ENCODE measurements around the gene PCSK9.

The PCSK9 gene

DNA sequence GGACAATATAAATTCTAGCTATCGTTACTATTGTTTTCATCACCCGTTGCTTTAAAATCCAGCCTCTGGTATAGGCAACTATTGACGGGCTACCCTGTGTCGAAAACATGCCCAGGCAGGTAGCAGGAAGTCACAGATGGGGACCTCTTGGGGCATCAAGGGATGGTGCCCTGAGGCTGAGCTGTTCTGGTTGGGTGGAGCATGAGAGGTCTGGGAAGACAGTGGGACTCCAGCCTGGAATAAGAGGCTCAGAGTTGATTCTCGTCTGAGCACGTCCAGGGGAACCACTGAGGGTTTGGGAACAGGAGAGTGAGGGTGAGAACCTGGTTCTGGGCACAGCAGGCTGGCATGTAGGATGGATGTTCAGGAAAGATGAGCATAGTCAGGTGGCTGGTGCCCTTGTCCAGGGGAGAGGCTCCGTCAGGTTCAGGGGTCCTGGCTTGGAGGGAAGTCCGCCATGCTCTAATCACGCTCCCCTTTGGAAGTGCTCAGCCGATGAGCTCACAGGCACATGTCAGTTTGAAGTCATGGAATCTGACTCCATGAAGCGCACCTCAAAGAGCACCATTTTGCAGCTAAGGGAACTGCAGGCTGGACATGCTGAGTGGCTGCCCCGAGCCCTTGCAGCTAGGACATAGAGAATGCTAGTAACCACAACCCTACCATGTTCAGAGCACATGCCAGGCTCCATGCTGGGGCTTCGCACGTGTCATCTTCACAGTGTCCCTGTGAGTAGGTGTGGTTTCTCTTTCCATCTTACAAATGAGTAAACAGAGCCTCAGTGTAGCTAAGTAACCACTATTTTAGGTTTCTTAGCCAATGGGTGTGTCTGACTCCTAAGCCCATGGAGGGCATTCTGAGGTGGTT is 21.0 kb downstream of the PCSK9 start:
- no peak for DNase-seq (ENCODE audit: low spot score)

DNA sequence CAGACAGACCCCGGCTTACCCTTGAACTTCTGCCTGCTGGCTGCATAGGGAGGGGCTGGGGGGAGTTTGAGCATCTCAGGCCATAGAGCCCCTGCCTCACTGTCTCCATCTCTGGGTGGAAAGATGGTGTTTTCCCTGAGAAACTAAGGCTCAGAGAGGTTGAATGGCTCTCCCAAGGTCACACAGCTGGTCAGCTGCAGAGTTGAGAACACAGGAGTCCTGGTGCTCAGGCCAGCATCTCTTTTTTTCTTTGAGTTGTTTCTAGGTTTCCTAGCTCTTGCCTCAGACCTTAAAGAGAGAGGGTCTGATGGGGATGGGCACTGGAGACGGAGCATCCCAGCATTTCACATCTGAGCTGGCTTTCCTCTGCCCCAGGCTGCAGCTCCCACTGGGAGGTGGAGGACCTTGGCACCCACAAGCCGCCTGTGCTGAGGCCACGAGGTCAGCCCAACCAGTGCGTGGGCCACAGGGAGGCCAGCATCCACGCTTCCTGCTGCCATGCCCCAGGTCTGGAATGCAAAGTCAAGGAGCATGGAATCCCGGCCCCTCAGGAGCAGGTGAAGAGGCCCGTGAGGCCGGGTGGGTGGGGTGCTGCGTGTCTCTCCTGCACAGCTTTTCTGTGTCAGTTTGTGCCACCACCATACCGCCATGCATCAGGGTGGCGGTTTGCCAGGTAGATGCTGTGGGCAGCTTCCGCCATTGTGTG is 21.8 kb downstream of the PCSK9 start:
- no peak for DNase-seq (ENCODE audit: low spot score)

DNA sequence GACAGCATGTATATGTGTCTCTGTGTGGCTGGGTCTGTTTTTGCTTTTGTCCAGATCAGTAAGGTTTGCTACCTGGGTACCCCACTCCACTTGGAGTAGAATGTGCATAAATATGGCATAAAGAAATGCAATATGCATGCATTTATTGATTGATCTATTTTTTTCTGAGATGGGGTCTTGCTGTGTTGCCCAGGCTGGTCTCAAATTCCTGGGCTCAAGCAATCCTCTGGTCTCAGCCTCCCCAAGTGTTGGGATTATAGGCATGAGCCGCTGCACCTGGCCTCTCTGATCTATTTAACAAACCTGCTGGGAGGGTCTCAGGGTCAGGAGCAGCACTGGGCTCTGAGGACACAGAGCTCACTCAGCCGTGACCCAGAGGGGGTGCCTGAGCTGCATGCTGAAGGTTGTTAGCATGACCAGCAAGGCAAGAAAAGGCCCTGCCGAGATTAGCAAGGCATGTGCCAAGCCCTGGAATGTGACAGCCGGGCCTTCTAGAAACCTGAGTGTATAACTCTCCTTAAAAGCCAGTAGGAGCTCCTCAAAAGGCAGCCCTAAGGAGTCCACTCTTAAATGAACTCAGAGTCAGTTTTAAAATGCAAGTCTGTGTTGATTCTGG is 22.5 kb downstream of the PCSK9 start:
- DNase-seq (ENCODE audit: low spot score), result no peak

DNA sequence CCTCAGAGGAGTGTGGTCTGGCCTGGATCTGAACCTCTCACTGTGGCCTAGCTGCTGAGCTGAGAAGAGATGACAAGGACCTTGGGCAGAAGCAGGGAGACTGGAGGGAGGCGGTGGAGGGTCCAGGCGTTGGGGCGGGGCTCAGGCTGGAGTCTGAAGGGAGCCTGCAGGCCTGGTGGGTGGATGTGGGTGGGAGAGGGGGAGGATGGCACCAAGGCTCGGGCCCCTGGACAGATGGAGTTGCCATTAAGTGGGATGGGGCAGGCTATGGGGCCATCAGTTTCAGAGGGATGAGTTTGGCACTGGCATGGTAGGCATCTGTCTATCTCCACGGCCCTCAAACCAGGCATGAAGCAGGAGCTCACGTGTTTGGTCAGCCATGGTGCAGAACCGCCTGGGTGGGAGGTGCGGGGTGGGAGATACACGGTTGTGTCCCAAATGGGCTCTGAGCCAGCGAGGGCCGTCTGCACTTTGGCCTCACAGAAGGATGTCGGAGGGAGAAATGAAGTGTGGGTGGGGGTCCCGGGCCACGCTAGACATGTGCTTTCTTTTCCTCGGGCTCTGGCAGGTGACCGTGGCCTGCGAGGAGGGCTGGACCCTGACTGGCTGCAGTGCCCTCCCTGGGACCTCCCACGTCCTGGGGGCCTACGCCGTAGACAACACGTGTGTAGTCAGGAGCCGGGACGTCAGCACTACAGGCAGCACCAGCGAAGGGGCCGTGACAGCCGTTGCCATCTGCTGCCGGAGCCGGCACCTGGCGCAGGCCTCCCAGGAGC is 23.6 kb downstream of the PCSK9 start:
- no peak for DNase-seq (ENCODE audit: low spot score)

DNA sequence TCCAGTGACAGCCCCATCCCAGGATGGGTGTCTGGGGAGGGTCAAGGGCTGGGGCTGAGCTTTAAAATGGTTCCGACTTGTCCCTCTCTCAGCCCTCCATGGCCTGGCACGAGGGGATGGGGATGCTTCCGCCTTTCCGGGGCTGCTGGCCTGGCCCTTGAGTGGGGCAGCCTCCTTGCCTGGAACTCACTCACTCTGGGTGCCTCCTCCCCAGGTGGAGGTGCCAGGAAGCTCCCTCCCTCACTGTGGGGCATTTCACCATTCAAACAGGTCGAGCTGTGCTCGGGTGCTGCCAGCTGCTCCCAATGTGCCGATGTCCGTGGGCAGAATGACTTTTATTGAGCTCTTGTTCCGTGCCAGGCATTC is 24.2 kb downstream of the PCSK9 start:
- no peak for DNase-seq (ENCODE audit: low spot score)

DNA sequence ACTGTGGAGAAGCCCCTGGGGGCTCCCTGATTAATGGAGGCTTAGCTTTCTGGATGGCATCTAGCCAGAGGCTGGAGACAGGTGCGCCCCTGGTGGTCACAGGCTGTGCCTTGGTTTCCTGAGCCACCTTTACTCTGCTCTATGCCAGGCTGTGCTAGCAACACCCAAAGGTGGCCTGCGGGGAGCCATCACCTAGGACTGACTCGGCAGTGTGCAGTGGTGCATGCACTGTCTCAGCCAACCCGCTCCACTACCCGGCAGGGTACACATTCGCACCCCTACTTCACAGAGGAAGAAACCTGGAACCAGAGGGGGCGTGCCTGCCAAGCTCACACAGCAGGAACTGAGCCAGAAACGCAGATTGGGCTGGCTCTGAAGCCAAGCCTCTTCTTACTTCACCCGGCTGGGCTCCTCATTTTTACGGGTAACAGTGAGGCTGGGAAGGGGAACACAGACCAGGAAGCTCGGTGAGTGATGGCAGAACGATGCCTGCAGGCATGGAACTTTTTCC is 24.8 kb downstream of the PCSK9 start:
- DNase-seq (ENCODE audit: low spot score), result no peak

DNA sequence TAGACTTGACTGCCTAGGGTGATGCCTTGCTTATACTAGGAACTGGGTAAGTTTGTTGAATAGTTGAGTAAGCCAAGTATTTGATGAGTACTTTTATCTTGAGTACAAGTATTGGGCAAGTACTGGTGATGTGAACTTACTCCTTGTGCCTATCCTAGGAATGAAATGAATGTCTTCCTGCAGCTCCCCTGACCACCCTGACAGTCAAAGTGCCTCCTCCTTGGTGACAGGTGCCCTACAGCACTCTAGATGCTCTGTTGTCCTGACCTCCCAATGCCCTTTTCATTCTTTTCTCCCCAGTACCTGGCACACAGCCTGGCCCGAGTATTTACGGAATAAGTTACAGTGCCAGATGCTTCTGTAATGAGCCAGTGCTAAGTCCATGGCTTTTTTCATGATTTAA is 25.5 kb downstream of the PCSK9 start:
- peak; percentile 34 for DNase-seq (ENCODE audit: low spot score)

DNA sequence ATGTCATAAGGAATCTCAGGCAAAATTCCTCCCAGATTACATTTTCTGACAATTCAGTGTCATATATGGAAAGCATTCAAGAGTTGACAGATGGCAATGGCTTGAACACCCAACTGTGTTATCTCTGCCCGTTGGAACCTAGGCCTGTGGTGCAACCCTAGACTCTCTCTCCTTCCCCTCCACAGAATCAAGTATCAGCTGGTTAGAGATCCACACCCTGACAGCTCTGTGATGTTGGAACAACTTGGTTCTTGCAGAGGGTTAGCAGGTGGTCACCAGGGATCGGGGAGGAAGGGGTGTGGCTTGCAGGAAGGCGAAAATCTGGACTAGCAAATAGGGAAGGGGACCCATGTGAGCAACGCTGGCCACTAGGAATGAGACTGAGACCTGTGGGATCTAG is 26.3 kb downstream of the PCSK9 start:
- DNase-seq (ENCODE audit: low spot score), result no peak

DNA sequence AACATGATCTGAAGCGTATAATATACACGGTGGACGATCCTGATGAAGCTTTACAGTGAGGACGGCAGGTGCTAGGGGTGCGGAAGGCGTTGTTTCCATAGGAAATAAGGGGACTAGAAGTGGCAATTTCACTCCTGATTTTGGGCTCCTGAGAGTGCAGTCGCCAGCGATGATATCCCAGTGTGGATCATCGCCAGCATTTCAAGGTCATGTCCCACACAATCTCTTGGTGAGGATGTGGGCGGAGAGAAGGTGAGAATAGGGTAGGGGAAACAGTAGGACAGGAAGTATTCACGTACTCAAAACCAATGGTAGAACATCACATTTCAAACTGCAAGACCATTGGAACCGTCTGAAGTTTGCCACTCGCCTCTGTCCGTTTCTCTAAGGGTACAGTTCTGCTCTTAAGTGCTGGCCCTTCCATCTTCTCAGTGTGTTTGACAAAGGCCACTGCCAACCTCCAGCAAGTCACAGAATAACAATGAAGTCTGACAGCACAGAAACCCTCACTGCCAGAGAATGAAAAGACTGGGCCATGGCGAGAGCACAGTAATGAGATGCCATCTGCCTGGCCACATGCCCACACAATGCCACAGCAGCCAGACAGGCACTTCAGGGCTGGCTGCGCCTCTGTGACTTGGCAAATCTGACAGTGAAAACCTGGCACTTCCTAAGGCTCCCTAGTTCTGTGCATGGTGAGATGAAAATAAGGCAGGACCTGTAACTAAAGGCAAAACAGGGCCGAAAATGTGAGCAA is 27.9 kb downstream of the PCSK9 start:
- no peak for DNase-seq (ENCODE audit: low spot score)

DNA sequence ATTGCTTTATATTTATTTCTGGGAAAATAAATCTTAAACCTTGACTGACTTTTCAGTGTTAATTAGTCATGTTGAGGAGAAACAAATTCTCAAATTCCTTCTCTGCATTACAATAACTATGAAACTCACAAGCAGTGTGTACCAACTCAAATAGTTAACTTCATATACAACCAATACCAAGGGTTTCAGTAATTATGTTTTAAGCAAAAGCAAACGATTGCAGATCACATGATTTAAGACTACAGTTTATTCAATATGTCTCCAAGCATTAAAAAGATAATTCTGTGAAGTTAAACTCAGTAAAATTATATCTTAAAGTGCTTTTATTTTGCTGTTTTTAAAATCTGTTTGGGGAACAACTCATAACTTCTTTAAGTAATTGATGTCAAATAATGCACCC is 28.6 kb downstream of the PCSK9 start:
- no peak for DNase-seq (ENCODE audit: low spot score)

DNA sequence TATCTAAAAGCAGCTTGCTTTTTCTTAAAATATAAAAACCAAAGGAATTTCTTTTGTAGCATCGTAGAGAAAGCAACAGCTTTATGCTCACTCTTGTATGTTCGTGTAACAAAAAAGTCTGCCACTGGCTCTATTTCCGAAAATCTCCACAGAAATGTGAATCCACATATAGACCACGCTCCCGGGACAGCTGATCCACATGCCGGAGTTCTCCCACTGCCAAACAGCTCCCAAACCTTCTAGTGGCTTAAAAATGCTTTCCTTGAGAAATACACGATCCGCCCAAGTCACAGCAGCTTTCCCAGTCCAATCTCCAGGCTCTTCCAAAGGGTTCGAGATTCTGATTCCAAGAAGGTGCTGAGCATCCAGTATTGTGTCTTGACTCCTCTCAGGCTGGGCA is 29.3 kb downstream of the PCSK9 start:
- DNase-seq (ENCODE audit: low spot score), result no peak

DNA sequence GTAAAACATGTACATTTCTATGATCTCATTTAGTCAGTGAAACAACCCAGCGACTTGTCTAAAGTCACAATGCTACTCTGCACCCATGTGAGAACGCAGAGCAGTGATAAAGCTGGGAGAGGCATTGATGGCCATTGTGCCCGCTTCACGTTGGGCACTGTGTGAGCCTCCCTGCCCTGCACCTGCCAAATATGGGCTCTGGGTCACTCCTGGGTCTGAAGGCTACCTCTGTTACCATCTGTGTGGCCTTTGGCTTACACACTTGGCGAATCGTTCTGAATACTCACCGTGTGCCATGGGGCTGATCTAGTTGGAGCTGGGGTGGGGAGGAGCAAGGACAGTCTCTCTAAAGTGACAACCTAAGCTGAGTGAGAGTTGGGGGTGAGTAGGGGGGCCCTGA is 29.9 kb downstream of the PCSK9 start:
- no peak for DNase-seq (ENCODE audit: low spot score)

DNA sequence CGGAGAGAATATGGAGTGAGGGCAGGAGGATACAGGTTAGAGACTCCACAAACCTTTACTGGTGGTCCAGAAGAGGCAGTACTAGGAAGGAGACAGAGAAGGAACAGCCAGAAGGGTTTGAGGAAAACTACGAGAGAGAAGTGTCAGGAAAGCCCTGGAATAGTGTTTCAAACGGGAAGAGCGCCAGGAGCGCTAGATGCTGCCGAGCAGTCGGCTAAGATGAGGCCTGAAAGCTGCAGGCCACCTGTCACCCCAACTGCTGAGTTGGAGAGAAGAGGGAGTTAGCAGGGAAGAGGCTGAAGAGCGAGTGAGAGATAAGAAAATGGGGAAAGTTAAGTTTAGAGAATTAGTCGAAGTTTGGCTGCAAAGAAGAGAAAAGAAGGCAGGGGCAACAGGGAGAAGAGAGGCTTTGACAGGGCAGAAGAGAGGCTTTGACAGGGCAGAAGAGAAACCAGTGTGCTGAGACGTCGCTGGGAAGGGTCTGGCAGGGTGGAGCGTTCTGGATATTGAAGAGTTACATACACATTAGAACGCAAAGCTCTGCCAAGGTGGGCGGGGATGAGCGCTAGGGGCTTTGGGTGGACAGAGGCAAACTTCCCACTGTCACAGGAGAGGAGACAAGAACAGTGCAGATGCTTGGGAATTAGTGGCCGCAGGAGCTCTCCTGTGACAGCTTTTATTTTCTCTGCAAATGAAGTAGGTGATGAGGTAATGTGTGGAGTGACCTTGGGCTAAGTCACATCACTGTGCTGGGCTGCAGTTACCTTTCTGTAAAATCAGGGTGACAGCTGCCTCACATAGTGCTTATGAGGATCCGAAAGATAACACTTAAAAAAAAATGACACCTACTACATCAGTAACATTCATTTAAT is 31.2 kb downstream of the PCSK9 start:
- no peak for DNase-seq (ENCODE audit: low spot score)

DNA sequence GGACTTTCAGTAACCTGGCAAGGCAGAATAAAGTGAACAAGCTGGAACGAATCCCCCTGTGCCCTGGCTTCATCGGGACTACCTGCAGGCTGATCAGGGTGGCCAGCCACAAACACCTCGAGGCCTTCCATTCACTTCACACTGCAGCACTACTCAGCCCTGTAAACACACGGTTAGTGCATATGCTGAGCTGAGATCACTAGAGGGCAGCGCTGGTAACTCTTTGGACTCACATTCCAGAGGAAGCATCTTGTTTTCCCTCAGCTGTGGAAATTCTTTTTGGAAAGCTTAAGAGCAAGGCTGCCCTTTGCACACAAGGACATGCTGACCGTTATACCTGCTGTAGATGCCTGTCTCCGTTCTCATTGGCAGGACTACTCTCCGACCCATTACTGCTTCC is 32.1 kb downstream of the PCSK9 start:
- peak; percentile 24 for DNase-seq (ENCODE audit: low spot score)

DNA sequence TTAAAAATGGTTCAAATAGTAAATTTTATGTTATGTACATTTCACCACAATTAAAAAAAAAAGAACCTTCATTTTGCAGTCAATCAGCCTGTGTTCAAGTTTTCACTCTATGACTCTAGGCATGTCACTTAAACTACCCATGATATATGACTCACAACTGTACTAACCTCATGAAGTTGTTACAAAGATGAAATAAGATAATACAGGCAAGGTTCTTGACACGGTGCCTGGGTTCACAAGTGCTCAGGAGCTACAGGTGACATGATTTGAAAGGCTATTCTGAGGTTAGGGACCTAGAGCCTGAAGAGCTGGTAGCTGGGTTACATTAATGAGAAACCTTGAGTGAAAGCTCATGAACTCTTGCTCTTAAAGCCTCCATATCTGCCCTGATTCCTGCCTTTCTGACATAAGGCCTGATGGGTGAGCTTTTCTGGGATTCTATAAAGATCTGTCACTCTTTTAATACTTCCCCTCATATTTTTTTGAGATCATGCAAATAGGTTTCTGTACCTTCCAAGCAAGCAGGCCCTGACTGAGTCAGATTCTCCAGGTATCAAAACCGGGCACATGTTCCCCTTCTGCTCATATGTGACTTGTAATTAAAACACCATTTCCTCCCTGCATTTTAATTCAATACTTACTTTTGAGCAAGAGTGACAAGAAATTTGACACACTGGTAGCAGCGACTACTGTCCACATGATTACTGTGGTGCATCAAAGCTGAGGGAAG is 34.0 kb downstream of the PCSK9 start:
- no peak for DNase-seq (ENCODE audit: low spot score)

DNA sequence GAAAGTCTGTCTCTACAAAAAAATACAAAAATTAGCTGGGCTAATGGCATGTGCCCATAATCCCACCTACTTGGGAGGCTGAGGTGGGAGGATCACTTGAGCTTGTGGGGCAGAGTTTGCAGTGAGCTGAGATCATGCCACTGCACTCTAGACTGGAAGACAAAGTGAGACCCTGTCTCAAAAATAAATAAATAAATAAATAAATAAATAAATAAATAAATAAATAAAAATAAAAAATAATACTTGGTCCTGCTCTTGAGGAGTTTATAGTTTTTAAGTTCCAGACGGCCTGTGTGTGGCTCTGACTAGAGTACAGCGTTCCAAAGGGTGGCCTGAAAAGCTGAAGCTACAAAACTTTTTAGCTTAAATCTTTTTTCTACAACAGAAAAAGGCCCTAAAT is 35.1 kb downstream of the PCSK9 start:
- no peak for DNase-seq (ENCODE audit: low spot score)

DNA sequence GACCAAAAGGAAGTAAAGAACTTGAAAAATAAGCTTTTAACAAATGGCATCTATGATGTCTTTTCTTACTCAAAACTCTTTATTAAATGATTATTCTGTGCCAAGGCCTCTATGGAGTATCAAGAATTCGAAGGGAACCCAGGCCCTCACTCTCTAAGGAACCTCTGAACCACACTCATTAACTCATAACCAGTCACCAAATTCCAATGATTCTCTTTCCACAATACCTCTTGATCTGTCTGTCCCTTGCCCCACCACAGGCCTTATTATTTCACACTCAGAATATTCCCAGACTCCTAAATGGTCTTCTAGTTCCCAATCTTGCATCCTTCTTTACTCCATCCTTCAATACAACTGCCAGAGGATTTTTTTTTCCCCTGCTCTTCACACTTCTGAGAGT is 37.0 kb downstream of the PCSK9 start:
- DNase-seq (ENCODE audit: low spot score), result no peak

DNA sequence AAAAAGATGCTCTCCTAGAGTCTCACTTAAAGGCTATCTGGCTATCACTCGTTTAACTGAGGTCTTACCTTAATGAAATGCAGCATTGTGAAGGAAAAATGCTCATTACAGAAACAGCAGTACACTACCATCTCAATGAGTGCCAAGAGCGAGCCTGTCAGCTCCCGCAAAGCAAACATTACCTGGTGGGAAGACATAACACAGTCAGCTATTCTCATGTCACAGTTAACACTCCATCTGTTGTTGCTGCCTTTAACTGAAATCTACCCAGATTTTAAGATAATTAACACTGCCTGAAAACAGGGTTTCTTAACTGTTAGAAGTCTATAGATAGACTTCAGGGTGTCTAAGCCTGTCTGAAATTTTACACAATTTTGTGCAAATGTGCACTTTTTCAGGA is 39.1 kb downstream of the PCSK9 start:
- no peak for DNase-seq (ENCODE audit: low spot score)

DNA sequence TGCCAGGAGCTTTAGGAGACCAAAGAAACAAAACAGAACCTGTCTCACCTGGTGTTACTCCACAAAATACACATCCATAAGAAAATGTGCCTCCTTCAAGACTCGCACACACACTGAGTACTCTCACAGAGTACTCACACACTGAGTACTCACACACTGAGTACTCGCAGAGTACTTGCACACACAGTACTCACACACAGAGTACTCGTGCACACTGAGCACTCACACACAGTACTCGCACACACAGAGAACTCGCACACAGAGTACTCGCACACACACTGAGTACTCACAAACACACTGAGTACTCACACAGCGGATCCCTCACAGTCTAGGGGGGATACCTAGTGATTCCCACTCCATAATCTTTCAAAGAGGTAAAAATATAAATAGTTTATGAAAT is 40.3 kb downstream of the PCSK9 start:
- DNase-seq (ENCODE audit: low spot score), result no peak

Measured in LoVo (cell line).